Upper lobe of left lung (tissue), 4 donors: Measurements from ENCODE around the gene ZNF618.

ENCODE experiments used
- CTCF ChIP-seq, 6 experiments: fragments of 450-650 bp in 4 of 6; fragments of 200-600 bp in 2 of 6; sonication (generic) in 2 of 6; IDR thresholded peaks; one replicate each; pipeline ENCODE4 v1.5.1; 2016 to 2019; ENCODE audit warnings: antibody characterized with exemption in 6 of 6
- POLR2A ChIP-seq, 4 donors: fragments of 450-650 bp; IDR thresholded peaks; one replicate each; pipeline ENCODE4 v1.5.1; 2016 to 2017; ENCODE audit warnings: antibody characterized with exemption in 4 of 4, mild to moderate bottlenecking in 2 of 4
- POLR2AphosphoS5 ChIP-seq, 2 donors: sonication (generic); formaldehyde crosslinking; IDR thresholded peaks; one replicate each; pipeline ENCODE4 v1.5.1; 2017; ENCODE audit warnings: antibody characterized with exemption in 2 of 2

- no peak for TF ChIP-seq POLR2AphosphoS5 (IDR thresholded peaks at IDR 0.05)
- no peak for TF ChIP-seq POLR2A (IDR thresholded peaks at IDR 0.05)
- TF ChIP-seq CTCF (IDR thresholded peaks at IDR 0.05): no peak
Measured at GRCh38 chr9:113943112-113944009, 67.3 kb downstream of the ZNF618 start.
